Heart left ventricle (tissue), 16 donors: ENCODE data around the gene TRIP12. TPM values are rescaled to one million over a fixed set of nuclear protein-coding genes. Genes with fewer than 3 reads are reported as not detected.
A peak's percentile ranks its signal among the peaks of the same experiment; 100 is the strongest.

Experiments
- ATAC-seq, 4 donors: fragments of 200-7000 bp; cut with Tn5 transposase; one replicate each; pipeline ENCODE4 v1.9.1; 2020 to 2022; ENCODE audit warnings: moderate library complexity in 4 of 4, mild to moderate bottlenecking in 3 of 4, moderate number of reproducible peaks in 1 of 4
- DNase-seq, 5 donors: peaks; one replicate each; pipeline ENCODE4 v3.0.0-alpha.2; 2020
- H3K27ac ChIP-seq, 12 donors: fragments of 200-600 bp; sonication (generic) in 4 of 12; one replicate each; pipeline versions ENCODE4 v1.5.0 to v1.8.0; 2016 to 2022; ENCODE audit warnings: mild to moderate bottlenecking in 2 of 12
- H3K27me3 ChIP-seq, 9 donors: fragments of 200-600 bp; sonication (generic) in 2 of 9; one replicate each; pipeline versions ENCODE4 v1.5.1 to v1.8.0; 2016 to 2022; ENCODE audit warnings: mild to moderate bottlenecking in 3 of 9
- H3K36me3 ChIP-seq, 9 donors: fragments of 200-600 bp; sonication (generic) in 2 of 9; one replicate each; pipeline versions ENCODE4 v1.5.0 to v1.8.0; 2018 to 2022; ENCODE audit warnings: mild to moderate bottlenecking in 2 of 9
- H3K4me1 ChIP-seq, 12 donors: fragments of 200-600 bp; sonication (generic) in 4 of 12; one replicate each; pipeline versions ENCODE4 v1.5.0 to v1.8.0; 2016 to 2022; ENCODE audit warnings: mild to moderate bottlenecking in 3 of 12
- H3K4me3 ChIP-seq, 12 donors: fragments of 200-600 bp; sonication (generic) in 4 of 12; one replicate each; pipeline versions ENCODE4 v1.5.0 to v1.8.0; 2017 to 2022; ENCODE audit warnings: mild to moderate bottlenecking in 9 of 12, moderate library complexity in 4 of 12
- H3K9me3 ChIP-seq, 12 donors: fragments of 200-600 bp; sonication (generic) in 4 of 12; one replicate each; pipeline versions ENCODE4 v1.5.0 to v1.8.0; 2016 to 2022; ENCODE audit warnings: mild to moderate bottlenecking in 1 of 12
- CTCF ChIP-seq, 12 donors: fragments of 200-600 bp; sonication (generic) in 4 of 12; IDR thresholded peaks; one replicate each; pipeline versions ENCODE4 v1.5.0 to v1.8.0; 2018 to 2022; ENCODE audit warnings: antibody characterized with exemption in 12 of 12, mild to moderate bottlenecking in 5 of 12
- POLR2A ChIP-seq, 2 donors: fragments of 450-650 bp; IDR thresholded peaks; one replicate each; pipeline ENCODE4 v1.6.1; 2017; ENCODE audit warnings: antibody characterized with exemption in 2 of 2, mild to moderate bottlenecking in 2 of 2, moderate library complexity in 2 of 2
- WGBS, 4 donors: extraction: QIAGEN DNeasy Blood & Tissue Kit in 2 of 4; methylation state at CpG; one replicate each; pipeline versions ENCODE4 v1.1.5 to v1.1.7; 2013 to 2018; 5-methylcytosine and 5-hydroxymethylcytosine counted together
- intact Hi-C, 10 donors: fragments of 100-400 bp; cut with DNase I; formaldehyde crosslinking; loops; one replicate each; pipeline versions ENCODE4 v1.11.1 to v1.14.2; 2022
- polyA plus RNA-seq, 2 donors: library from polyadenylated mRNA; stranded (reverse); fragments of 200-250 nt; gene quantifications; one replicate each; pipeline ENCODE4 v1.2.3, GENCODE V29; 2013
- total RNA-seq, 9 donors: library from RNA; depleted of rRNA in 2 of 9; stranded (reverse); fragments of >200 nt in 2 of 9; fragmentation: NEBNext Ultra II Directional in 3 of 9; extraction: Animal tissue kit (Norgen Biotek cat#: 25700) in 3 of 9; gene quantifications; one replicate each; pipeline versions ENCODE4 v1.1.0 to v1.2.4, GENCODE V29; 2016 to 2023
- donor health status: ischemic (EF 13 %, LVEDD 7.1; RV severe dilation, severe dysfunction).
- donor health status: healthy with polysubstance abuse.
- donor health status: DM: no; HTN: yes; CAD: no.
- donor health status: DM: no; HTN: no; CAD: no.
- donor health status: ischemic (EF 25% LVEDD 6.9; RV normal size, moderate dysfunction).
- donor health status: ischemic (EF 25% LVEDD 5.7; RV mildly dilated, moderate dysfunction).
- donor health status: healthy.
- donor health status: DM: yes; HTN: yes; CAD: no.
- donor health status: ischemic (EF 35%, LVEDD 5.7; RV mildly dilated, moderate dysfunction).
- donor health status: nonischemic (EF 11% LVEDD 7.7; RV severe dilation, severe dysfunction).
- donor health status: DM: yes; HTN: yes; CAD: no.
- donor health status: PGD.
- donor health status: ischemic (EF 29% LVEDD 5.4; RV normal size, mild dysfunction).
- donor health status: nonischemic (EF 23%, LVEDD 6.1; RV moderate dilation, normal function).

The TRIP12 gene
- total and polyA plus RNA-seq, 11 donors = 16.1 to 245 (median 193) TPM

GRCh38 chr2:229889023-229889422, 32.8 kb downstream of the TRIP12 start:
- TF ChIP-seq CTCF (IDR thresholded peaks at IDR 0.05) (no peak), POLR2A (IDR thresholded peaks at IDR 0.05) (no peak)
- Histone ChIP-seq H3K36me3 (peaks cover 0 to 32% (median 0%) of the 10 kb centered on the region in 9 donors), H3K27ac (no peak overlapping the region), H3K4me3 (no peak overlapping the region), H3K4me1 (peaks cover 0 to 56% (median 19%) of the 10 kb centered on the region in 12 donors), H3K27me3 (no peaks in the 10 kb centered on the region), H3K9me3 (no peaks in the 10 kb centered on the region)
- no peak for DNase-seq
- ATAC-seq = no peak
- 86 to 97% (median 88%) methylated on average over 2 of the region's 2 CpGs for WGBS, 4 donors
- intact Hi-C loops = no loop called here

- ATAC-seq (no peak), DNase-seq (no peak)
- Histone ChIP-seq H3K27ac (no peak overlapping the region), H3K9me3 (no peaks in the 10 kb centered on the region), H3K4me1 (peaks cover 0 to 51% (median 19%) of the 10 kb centered on the region in 12 donors), H3K4me3 (no peak overlapping the region), H3K36me3 (peaks cover 0 to 32% (median 0%) of the 10 kb centered on the region in 9 donors), H3K27me3 (no peaks in the 10 kb centered on the region)
- TF ChIP-seq CTCF (IDR thresholded peaks at IDR 0.05) (no peak), POLR2A (IDR thresholded peaks at IDR 0.05) (no peak)
- 98 to 100% (median 98%) methylated on average over 1 of the region's 1 CpG for WGBS, 4 donors
- intact Hi-C loops = no loop called here
These were observed 33.8 kb downstream of the TRIP12 start for GRCh38 chr2:229888031-229888430.

DNA sequence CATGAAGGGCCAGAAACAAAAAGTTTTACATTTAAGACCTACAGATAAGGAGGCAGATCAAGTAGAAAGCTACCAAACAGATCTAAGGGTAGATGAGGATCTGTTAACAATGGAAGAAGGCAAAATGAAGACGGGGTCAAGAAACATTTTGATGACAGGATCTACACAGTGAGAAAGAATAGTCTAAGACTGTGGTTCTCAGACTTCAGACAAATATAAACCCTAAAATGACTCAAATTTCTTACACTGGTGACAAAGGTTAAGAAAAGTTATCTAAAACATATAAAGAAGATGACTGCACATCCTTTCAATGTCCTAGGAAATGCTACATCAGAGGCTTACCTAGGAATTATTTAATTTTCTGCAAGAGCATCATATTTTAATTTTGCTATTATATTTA, 34.4 kb downstream of the TRIP12 start:
- no peak for ATAC-seq
- Histone ChIP-seq H3K4me3 (no peak overlapping the region), H3K4me1 (peaks cover 0 to 50% (median 18%) of the 10 kb centered on the region in 12 donors), H3K27ac (no peak overlapping the region), H3K27me3 (no peaks in the 10 kb centered on the region), H3K9me3 (no peaks in the 10 kb centered on the region), H3K36me3 (peaks cover 0 to 32% (median 0%) of the 10 kb centered on the region in 9 donors)
- no peak for TF ChIP-seq POLR2A (IDR thresholded peaks at IDR 0.05)
- TF ChIP-seq CTCF (IDR thresholded peaks at IDR 0.05) = no peak
- intact Hi-C loops = no loop called here
- WGBS, 4 donors = 76 to 94% (median 85%) methylated on average over 1 of the region's 1 CpG
- DNase-seq = no peak

DNA sequence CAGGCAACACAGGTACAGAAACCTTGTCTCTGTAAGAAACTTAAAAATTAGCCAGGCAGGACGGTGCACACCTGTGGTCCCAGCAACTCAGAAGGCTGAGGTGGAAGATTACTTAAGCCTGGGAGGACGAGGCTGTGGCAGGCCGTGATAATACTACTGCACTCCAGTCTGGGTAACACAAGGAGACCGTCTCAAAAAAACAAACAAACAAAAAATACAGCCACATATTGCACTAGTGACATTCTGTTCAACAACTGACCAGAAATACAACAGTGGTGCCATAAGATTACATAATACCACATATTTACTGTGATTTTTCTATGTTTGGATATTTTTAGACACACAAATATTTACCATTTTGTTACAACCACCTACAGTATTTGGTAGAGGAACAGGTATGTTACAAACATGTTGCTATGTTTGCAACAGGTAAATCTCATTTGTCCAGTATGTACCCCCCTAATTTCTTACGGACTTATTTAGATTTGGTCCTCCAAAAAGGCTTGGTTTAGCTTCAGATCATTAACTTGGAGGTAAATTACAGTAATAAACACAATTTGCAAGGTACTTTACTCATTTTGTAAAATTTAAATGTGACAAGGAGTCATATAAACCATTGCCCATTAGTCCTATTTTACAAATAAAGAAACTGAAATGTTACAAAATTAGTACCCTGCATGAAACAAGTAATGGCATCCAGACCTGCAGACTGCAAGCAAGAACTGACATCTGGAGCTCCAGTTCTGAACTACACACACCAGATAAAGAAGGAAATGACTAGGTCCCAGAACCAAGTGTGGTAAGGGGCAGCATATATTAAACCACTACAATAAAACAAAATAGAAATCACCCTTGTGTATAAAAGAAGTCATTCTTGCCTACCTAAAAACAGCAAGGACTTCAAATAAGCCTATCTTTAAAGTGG, 36.8 kb downstream of the TRIP12 start:
- peaks cover 0 to 27% (median 5%) of the 10 kb centered on the region in 9 donors for H3K36me3 ChIP-seq
- no peak for DNase-seq
- intact Hi-C loops = no loop called here
- no peaks in the 10 kb centered on the region for H3K27me3 ChIP-seq
- 84 to 89% (median 88%) methylated on average over 5 of the region's 5 CpGs for WGBS, 4 donors
- no peak overlapping the region for H3K4me3 ChIP-seq
- TF ChIP-seq CTCF (IDR thresholded peaks at IDR 0.05) = no peak
- no peak for TF ChIP-seq POLR2A (IDR thresholded peaks at IDR 0.05)
- no peaks in the 10 kb centered on the region for H3K9me3 ChIP-seq
- H3K4me1 ChIP-seq = peaks cover 0 to 48% (median 18%) of the 10 kb centered on the region in 12 donors
- H3K27ac ChIP-seq = no peak overlapping the region
- peak in 2 of 4 donors; percentile 21 to 24 for ATAC-seq
